Measurements from ENCODE around the gene DHTKD1. TPM values are rescaled to one million over a fixed set of nuclear protein-coding genes. Genes with fewer than 3 reads are reported as not detected.

Gene DHTKD1
- total RNA-seq, 1 donor from 2014 or later: 12.6 TPM

DNA sequence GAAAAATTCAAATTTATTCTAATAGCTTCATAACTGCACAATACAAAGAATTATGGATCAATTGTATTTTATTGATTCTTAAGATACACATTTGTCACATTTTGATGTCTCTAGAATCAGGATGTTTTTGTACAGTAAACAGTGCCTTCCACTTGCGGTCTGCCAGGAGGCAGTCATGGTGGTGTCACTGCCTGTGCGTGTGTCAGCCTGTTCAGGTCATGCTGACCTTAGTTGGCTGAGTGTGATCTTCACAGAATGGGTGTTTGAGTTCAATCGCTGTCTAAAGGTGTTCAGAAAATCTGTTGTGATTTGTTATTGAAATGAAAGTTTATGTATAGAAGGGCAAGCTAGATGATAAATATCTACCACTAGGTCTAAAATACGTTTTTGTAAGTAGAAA is 81.4 kb downstream of the DHTKD1 start:
- Histone ChIP-seq H3K27ac (no peak overlapping the region), H3K36me3 (peaks cover 22 to 35% of the 10 kb centered on the region in 2 donors), H3K27me3 (no peaks in the 10 kb centered on the region), H3K4me1 (no peaks in the 10 kb centered on the region), H3K9me3 (no peaks in the 10 kb centered on the region), H3K4me3 (no peak overlapping the region)
- no peak for DNase-seq (ENCODE audit: low spot score in 2 of 2)
- TF ChIP-seq, protein P1, sequence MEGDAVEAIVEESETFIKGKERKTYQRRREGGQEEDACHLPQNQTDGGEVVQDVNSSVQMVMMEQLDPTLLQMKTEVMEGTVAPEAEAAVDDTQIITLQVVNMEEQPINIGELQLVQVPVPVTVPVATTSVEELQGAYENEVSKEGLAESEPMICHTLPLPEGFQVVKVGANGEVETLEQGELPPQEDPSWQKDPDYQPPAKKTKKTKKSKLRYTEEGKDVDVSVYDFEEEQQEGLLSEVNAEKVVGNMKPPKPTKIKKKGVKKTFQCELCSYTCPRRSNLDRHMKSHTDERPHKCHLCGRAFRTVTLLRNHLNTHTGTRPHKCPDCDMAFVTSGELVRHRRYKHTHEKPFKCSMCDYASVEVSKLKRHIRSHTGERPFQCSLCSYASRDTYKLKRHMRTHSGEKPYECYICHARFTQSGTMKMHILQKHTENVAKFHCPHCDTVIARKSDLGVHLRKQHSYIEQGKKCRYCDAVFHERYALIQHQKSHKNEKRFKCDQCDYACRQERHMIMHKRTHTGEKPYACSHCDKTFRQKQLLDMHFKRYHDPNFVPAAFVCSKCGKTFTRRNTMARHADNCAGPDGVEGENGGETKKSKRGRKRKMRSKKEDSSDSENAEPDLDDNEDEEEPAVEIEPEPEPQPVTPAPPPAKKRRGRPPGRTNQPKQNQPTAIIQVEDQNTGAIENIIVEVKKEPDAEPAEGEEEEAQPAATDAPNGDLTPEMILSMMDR (IDR thresholded peaks at IDR 0.05): no peak
- intact Hi-C loops (cut with DNase I): no loop called here

GRCh38 chr10:12154516-12154915 is 85.8 kb downstream of the DHTKD1 start:
- no peaks in the 10 kb centered on the region for H3K4me1 ChIP-seq
- no peak overlapping the region for H3K27ac ChIP-seq
- DNase-seq (ENCODE audit: low spot score in 2 of 2): no peak
- H3K36me3 ChIP-seq: peaks cover 29 to 51% of the 10 kb centered on the region in 2 donors
- intact Hi-C loops (cut with DNase I): no loop called here
- no peaks in the 10 kb centered on the region for H3K27me3 ChIP-seq
- H3K9me3 ChIP-seq: no peaks in the 10 kb centered on the region
- TF ChIP-seq, protein P1 (IDR thresholded peaks at IDR 0.05): no peak
- H3K4me3 ChIP-seq: no peak overlapping the region

GRCh38 chr10:12156367-12157123 is 87.8 kb downstream of the DHTKD1 start:
- no peaks in the 10 kb centered on the region for H3K4me1 ChIP-seq
- TF ChIP-seq, protein P1 (IDR thresholded peaks at IDR 0.05): no peak
- intact Hi-C loops (cut with DNase I): no loop called here
- no peak for DNase-seq (ENCODE audit: low spot score in 2 of 2)
- no peaks in the 10 kb centered on the region for H3K9me3 ChIP-seq
- H3K4me3 ChIP-seq: no peak overlapping the region
- peaks cover 28 to 50% of the 10 kb centered on the region in 2 donors for H3K36me3 ChIP-seq
- H3K27ac ChIP-seq: no peak overlapping the region
- H3K27me3 ChIP-seq: no peaks in the 10 kb centered on the region

DNA sequence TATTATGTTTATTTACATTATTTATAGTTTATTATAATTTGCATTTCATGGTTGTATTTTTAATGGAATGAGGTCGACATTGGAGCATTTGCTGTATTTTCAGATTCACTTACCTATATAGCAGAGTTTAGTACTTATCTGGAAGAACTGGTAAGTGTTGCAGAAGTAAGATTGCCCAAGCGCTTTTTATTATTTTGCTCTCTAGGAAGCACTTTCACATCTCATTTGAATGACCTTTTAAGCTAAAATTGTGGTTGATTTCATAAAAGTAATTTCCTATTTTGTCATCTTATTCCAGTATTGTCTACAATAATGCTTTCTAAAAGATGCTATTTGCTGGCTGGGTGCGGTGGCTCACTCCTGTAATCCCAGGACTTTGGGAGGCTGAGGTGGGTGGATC is 89.4 kb downstream of the DHTKD1 start:
- Histone ChIP-seq H3K9me3 (no peaks in the 10 kb centered on the region), H3K4me3 (no peak overlapping the region), H3K27ac (no peak overlapping the region), H3K36me3 (peaks cover 33 to 58% of the 10 kb centered on the region in 2 donors), H3K27me3 (no peaks in the 10 kb centered on the region), H3K4me1 (no peaks in the 10 kb centered on the region)
- no peak for DNase-seq (ENCODE audit: low spot score in 2 of 2)
- TF ChIP-seq, protein P1 (IDR thresholded peaks at IDR 0.05): no peak
- intact Hi-C loops (cut with DNase I): no loop called here

GRCh38 chr10:12160664-12161063 is 91.9 kb downstream of the DHTKD1 start:
- TF ChIP-seq, protein P1 (IDR thresholded peaks at IDR 0.05): no peak

More at GRCh38 chr10:12160664-12161063, 91.9 kb downstream of the DHTKD1 start:
- no peak overlapping the region for H3K4me3 ChIP-seq
- DNase-seq (ENCODE audit: low spot score in 2 of 2): no peak
- no peaks in the 10 kb centered on the region for H3K9me3 ChIP-seq
- peaks cover 46 to 71% of the 10 kb centered on the region in 2 donors for H3K36me3 ChIP-seq
- no peaks in the 10 kb centered on the region for H3K4me1 ChIP-seq
- no peaks in the 10 kb centered on the region for H3K27me3 ChIP-seq
- H3K27ac ChIP-seq: no peak overlapping the region
- intact Hi-C loops (cut with DNase I): no loop called here

Measured in ascending aorta (tissue), 2 donors.